ENCODE results near the gene SNX30. TPM values are rescaled to one million over a fixed set of nuclear protein-coding genes. Genes with fewer than 3 reads are reported as not detected.

SNX30 gene
- total RNA-seq, 4 donors from 2014 or later: 4.8 to 10.2 (median 9.3) TPM

DNA sequence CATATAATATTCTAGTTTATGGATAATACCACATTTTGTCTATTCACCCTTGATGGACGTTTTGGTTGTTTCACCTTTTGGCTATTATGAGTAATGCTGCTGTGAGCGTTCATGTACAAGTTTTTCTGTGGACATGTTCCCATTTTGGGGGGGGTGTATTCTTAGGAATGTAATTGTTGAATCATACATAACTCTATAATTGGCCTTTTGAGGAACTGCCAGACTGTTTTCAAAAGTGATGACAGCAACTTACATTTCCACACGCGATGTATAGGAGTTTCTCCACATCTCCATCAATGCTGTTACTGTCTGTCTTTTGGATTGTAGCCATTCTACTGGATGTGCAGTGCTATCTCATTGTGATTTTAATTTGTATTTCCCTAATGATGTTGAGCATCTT, 70.3 kb downstream of the SNX30 start:
- 56 to 68% methylated on average over 4 of the region's 4 CpGs for WGBS, 2 donors
- Histone ChIP-seq H3K9me3 (no peaks in the 10 kb centered on the region), H3K27me3 (no peaks in the 10 kb centered on the region), H3K27ac (no peak overlapping the region), H3K36me3 (peaks cover 0 to 24% (median 0%) of the 10 kb centered on the region in 3 donors), H3K4me3 (no peak overlapping the region), H3K4me1 (no peaks in the 10 kb centered on the region)
- no peak for TF ChIP-seq CTCF (IDR thresholded peaks at IDR 0.05)
- no peak for TF ChIP-seq POLR2A (IDR thresholded peaks at IDR 0.05)
- intact Hi-C loops (cut with DNase I): no loop called here
- no peak for DNase-seq

DNA sequence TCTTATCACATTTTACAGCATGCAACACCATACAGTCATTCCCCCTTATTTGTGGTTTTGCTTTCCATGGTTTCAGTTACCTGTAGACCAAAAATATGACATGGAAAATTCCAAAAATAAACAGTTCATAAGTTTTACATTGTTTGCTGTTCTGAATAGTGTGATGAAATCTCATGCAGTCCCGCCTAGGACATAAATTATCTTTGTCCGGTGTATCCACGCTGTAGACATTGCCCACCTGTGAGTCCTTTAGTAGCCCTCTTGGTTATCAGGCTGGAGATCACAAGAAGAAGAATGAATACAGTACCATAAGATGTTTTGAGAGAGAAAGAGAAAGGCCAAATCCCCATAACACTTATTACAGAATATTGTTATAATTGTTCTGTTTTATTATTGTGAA, 72.1 kb downstream of the SNX30 start:
- H3K4me1 ChIP-seq: no peaks in the 10 kb centered on the region
- no peak for DNase-seq
- no peak for TF ChIP-seq POLR2A (IDR thresholded peaks at IDR 0.05)
- TF ChIP-seq CTCF (IDR thresholded peaks at IDR 0.05): no peak
- H3K27ac ChIP-seq: no peak overlapping the region
- H3K36me3 ChIP-seq: peaks cover 0 to 22% (median 0%) of the 10 kb centered on the region in 3 donors
- WGBS, 2 donors: 92 to 95% methylated on average over 3 of the region's 3 CpGs
- no peaks in the 10 kb centered on the region for H3K9me3 ChIP-seq
- no peak overlapping the region for H3K4me3 ChIP-seq
- H3K27me3 ChIP-seq: no peaks in the 10 kb centered on the region
- intact Hi-C loops (cut with DNase I): no loop called here

GRCh38 chr9:112823257-112823656, 72.7 kb downstream of the SNX30 start:
- WGBS, 2 donors: 75 to 85% methylated on average over 3 of the region's 3 CpGs
- TF ChIP-seq CTCF (IDR thresholded peaks at IDR 0.05): no peak
- TF ChIP-seq POLR2A (IDR thresholded peaks at IDR 0.05): no peak
- Histone ChIP-seq H3K36me3 (peaks cover 0 to 16% (median 0%) of the 10 kb centered on the region in 3 donors), H3K4me3 (no peak overlapping the region), H3K4me1 (no peaks in the 10 kb centered on the region), H3K9me3 (no peaks in the 10 kb centered on the region), H3K27me3 (no peaks in the 10 kb centered on the region), H3K27ac (no peak overlapping the region)
- no peak for DNase-seq
- intact Hi-C loops (cut with DNase I): no loop called here

- DNase-seq: no peak
- Histone ChIP-seq H3K27me3 (no peaks in the 10 kb centered on the region), H3K4me1 (peaks cover 3 to 10% (median 8%) of the 10 kb centered on the region in 3 donors), H3K9me3 (no peaks in the 10 kb centered on the region), H3K36me3 (peaks cover 0 to 9% (median 0%) of the 10 kb centered on the region in 3 donors), H3K27ac (peak overlapping the region; percentile 35 to 68 (median 47)), H3K4me3 (no peak overlapping the region)
- TF ChIP-seq CTCF (IDR thresholded peaks at IDR 0.05) (no peak), POLR2A (IDR thresholded peaks at IDR 0.05) (no peak)
- intact Hi-C loops (cut with DNase I): no loop called here
- 83 to 86% methylated on average over 4 of the region's 5 CpGs for WGBS, 2 donors
Observed at GRCh38 chr9:112831281-112831851, 80.8 kb downstream of the SNX30 start.

- Histone ChIP-seq H3K4me1 (peaks cover 3 to 10% (median 8%) of the 10 kb centered on the region in 3 donors), H3K27ac (peak overlapping the region in 3 of 4 donors; percentile 38 to 68 (median 56)), H3K4me3 (no peak overlapping the region), H3K27me3 (no peaks in the 10 kb centered on the region), H3K9me3 (no peaks in the 10 kb centered on the region), H3K36me3 (peaks cover 0 to 15% (median 0%) of the 10 kb centered on the region in 3 donors)
- DNase-seq: no peak
- TF ChIP-seq CTCF (IDR thresholded peaks at IDR 0.05) (no peak), POLR2A (IDR thresholded peaks at IDR 0.05) (no peak)
- intact Hi-C loops (cut with DNase I): no loop called here
- WGBS, 2 donors: 90 to 100% methylated on average over 3 of the region's 3 CpGs
Observed at GRCh38 chr9:112831969-112832368, 81.4 kb downstream of the SNX30 start.

All from esophagus squamous epithelium (tissue), 5 donors.